ENCODE data around the gene IFRD2.
"Not testable (repeated sequence)": the region's sequence is repeated elsewhere in the genome, so short reads cannot be mapped to it uniquely, and the experiment has no call there.

Gene IFRD2

GRCh38 chr3:50319894-50320625 lies 27.8 kb upstream of the IFRD2 start:
- no peak for DNase-seq (ENCODE audit: low spot score)
- Mint-ChIP-seq H3K4me3 (peak overlapping the region; percentile 92), H3K4me1 (ENCODE audit: low read depth) (peaks cover 25% of the 10 kb centered on the region), H3K27ac (no peak overlapping the region), H3K9me3 (no peaks in the 10 kb centered on the region), H3K27me3 (ENCODE audit: low read depth) (no peaks in the 10 kb centered on the region), H3K36me3 (ENCODE audit: low read depth) (peaks cover 6% of the 10 kb centered on the region)

GRCh38 chr3:50319181-50319893 lies 27.1 kb upstream of the IFRD2 start:
- H3K27ac Mint-ChIP-seq: no peak overlapping the region
- H3K27me3 Mint-ChIP-seq (ENCODE audit: low read depth): no peaks in the 10 kb centered on the region
- peaks cover 4% of the 10 kb centered on the region for H3K36me3 Mint-ChIP-seq (ENCODE audit: low read depth)
- peak overlapping the region; percentile 42 for H3K4me3 Mint-ChIP-seq
- peaks cover 25% of the 10 kb centered on the region for H3K4me1 Mint-ChIP-seq (ENCODE audit: low read depth)
- no peaks in the 10 kb centered on the region for H3K9me3 Mint-ChIP-seq
- no peak for DNase-seq (ENCODE audit: low spot score)

- no peak overlapping the region for H3K4me3 Mint-ChIP-seq
- no peak for DNase-seq (ENCODE audit: low spot score)
- no peaks in the 10 kb centered on the region for H3K9me3 Mint-ChIP-seq
- no peaks in the 10 kb centered on the region for H3K27me3 Mint-ChIP-seq (ENCODE audit: low read depth)
- peaks cover 4% of the 10 kb centered on the region for H3K36me3 Mint-ChIP-seq (ENCODE audit: low read depth)
- no peak overlapping the region for H3K27ac Mint-ChIP-seq
- H3K4me1 Mint-ChIP-seq (ENCODE audit: low read depth): peaks cover 26% of the 10 kb centered on the region
Measured at GRCh38 chr3:50318615-50319014, 26.4 kb upstream of the IFRD2 start.

- Mint-ChIP-seq H3K4me1 (ENCODE audit: low read depth) (peaks cover 26% of the 10 kb centered on the region), H3K36me3 (ENCODE audit: low read depth) (peaks cover 4% of the 10 kb centered on the region), H3K27ac (no peak overlapping the region), H3K9me3 (no peaks in the 10 kb centered on the region), H3K4me3 (no peak overlapping the region), H3K27me3 (ENCODE audit: low read depth) (no peaks in the 10 kb centered on the region)
- no peak for DNase-seq (ENCODE audit: low spot score)
Measured at GRCh38 chr3:50318163-50318562, 25.9 kb upstream of the IFRD2 start.

GRCh38 chr3:50317300-50317699 lies 25.1 kb upstream of the IFRD2 start:
- Mint-ChIP-seq H3K27me3 (ENCODE audit: low read depth) (no peaks in the 10 kb centered on the region), H3K4me3 (no peak overlapping the region), H3K27ac (no peak overlapping the region), H3K36me3 (ENCODE audit: low read depth) (peaks cover 4% of the 10 kb centered on the region), H3K9me3 (no peaks in the 10 kb centered on the region), H3K4me1 (ENCODE audit: low read depth) (peaks cover 26% of the 10 kb centered on the region)
- DNase-seq (ENCODE audit: low spot score): no peak

GRCh38 chr3:50316657-50317242 lies 24.5 kb upstream of the IFRD2 start:
- H3K4me3 Mint-ChIP-seq: peak overlapping the region; percentile 54

GRCh38 chr3:50314816-50315215 lies 22.6 kb upstream of the IFRD2 start:
- Mint-ChIP-seq H3K27me3 (ENCODE audit: low read depth) (no peaks in the 10 kb centered on the region), H3K4me1 (ENCODE audit: low read depth) (peaks cover 20% of the 10 kb centered on the region), H3K27ac (no peak overlapping the region), H3K36me3 (ENCODE audit: low read depth) (peaks cover 5% of the 10 kb centered on the region), H3K9me3 (peaks cover 2% of the 10 kb centered on the region), H3K4me3 (no peak overlapping the region)
- no peak for DNase-seq (ENCODE audit: low spot score)

More at GRCh38 chr3:50316657-50317242, 24.5 kb upstream of the IFRD2 start:
- Mint-ChIP-seq H3K27me3 (ENCODE audit: low read depth) (no peaks in the 10 kb centered on the region), H3K9me3 (no peaks in the 10 kb centered on the region), H3K27ac (peak overlapping the region; percentile 83), H3K4me1 (ENCODE audit: low read depth) (peaks cover 26% of the 10 kb centered on the region), H3K36me3 (ENCODE audit: low read depth) (peaks cover 4% of the 10 kb centered on the region)
- DNase-seq (ENCODE audit: low spot score): no peak

- H3K4me3 Mint-ChIP-seq: no peak overlapping the region
- no peak overlapping the region for H3K27ac Mint-ChIP-seq
- peaks cover 18% of the 10 kb centered on the region for H3K4me1 Mint-ChIP-seq (ENCODE audit: low read depth)
- DNase-seq (ENCODE audit: low spot score): no peak
- H3K9me3 Mint-ChIP-seq: peaks cover 6% of the 10 kb centered on the region
- peaks cover 7% of the 10 kb centered on the region for H3K36me3 Mint-ChIP-seq (ENCODE audit: low read depth)
- no peaks in the 10 kb centered on the region for H3K27me3 Mint-ChIP-seq (ENCODE audit: low read depth)
Measured at GRCh38 chr3:50314342-50314741, 22.1 kb upstream of the IFRD2 start.

GRCh38 chr3:50312041-50312440 lies 19.8 kb upstream of the IFRD2 start:
- peaks cover 11% of the 10 kb centered on the region for H3K4me1 Mint-ChIP-seq (ENCODE audit: low read depth)
- H3K4me3 Mint-ChIP-seq; H3K27me3 Mint-ChIP-seq (ENCODE audit: low read depth); H3K36me3 Mint-ChIP-seq (ENCODE audit: low read depth); H3K27ac Mint-ChIP-seq; DNase-seq (ENCODE audit: low spot score); H3K9me3 Mint-ChIP-seq: not testable (repeated sequence)

GRCh38 chr3:50304601-50305000 lies 12.4 kb upstream of the IFRD2 start:
- H3K36me3 Mint-ChIP-seq (ENCODE audit: low read depth): no peaks in the 10 kb centered on the region
- peaks cover 2% of the 10 kb centered on the region for H3K9me3 Mint-ChIP-seq
- H3K4me3 Mint-ChIP-seq: no peak overlapping the region
- no peak overlapping the region for H3K27ac Mint-ChIP-seq
- no peaks in the 10 kb centered on the region for H3K27me3 Mint-ChIP-seq (ENCODE audit: low read depth)
- H3K4me1 Mint-ChIP-seq (ENCODE audit: low read depth): peaks cover 13% of the 10 kb centered on the region
- DNase-seq (ENCODE audit: low spot score): no peak

GRCh38 chr3:50303013-50303815 lies 11.0 kb upstream of the IFRD2 start, which contains the start of gene HYAL1:
TSS of gene HYAL1 (minus strand) at chr3:50303574. CDS start at chr3:50302956, 618 bp downstream.
- H3K4me3 Mint-ChIP-seq: no peak within 1 kb of the TSS
- H3K4me1 Mint-ChIP-seq (ENCODE audit: low read depth): peaks cover 14% of the 10 kb centered on the region
- H3K36me3 Mint-ChIP-seq (ENCODE audit: low read depth): no peaks in the 10 kb centered on the region
- no peaks in the 10 kb centered on the region for H3K9me3 Mint-ChIP-seq
- peak within 1 kb of the TSS; percentile 10 for H3K27ac Mint-ChIP-seq
- H3K27me3 Mint-ChIP-seq (ENCODE audit: low read depth): no peaks in the 10 kb centered on the region
- DNase-seq (ENCODE audit: low spot score): no peak

- Mint-ChIP-seq H3K27ac (peak overlapping the region; percentile 45), H3K9me3 (no peaks in the 10 kb centered on the region), H3K4me3 (no peak overlapping the region), H3K36me3 (ENCODE audit: low read depth) (no peaks in the 10 kb centered on the region), H3K4me1 (ENCODE audit: low read depth) (peaks cover 20% of the 10 kb centered on the region), H3K27me3 (ENCODE audit: low read depth) (no peaks in the 10 kb centered on the region)
- DNase-seq (ENCODE audit: low spot score): no peak
Measured at GRCh38 chr3:50302095-50303012, 10.1 kb upstream of the IFRD2 start.

Measured in T-helper 2 cell treated with Interferon-gamma antibody and Interleukin-4, amounts not matched to agents 5 μg/mL and 100 μg/mL, for 36 hours (primary cell).